OCI-LY7 (cell line): ENCODE results near the gene LRRD1.

Experiments used
- EZH2phosphoT487 ChIP-seq: fragments of 200-600 bp; sonication (generic); IDR thresholded peaks from 2 replicates; pipeline ENCODE4 v1.6.1; 2018; ENCODE audit warnings: low read depth, borderline replicate concordance, mild to moderate bottlenecking, mixed run types, antibody characterized with exemption, low read length, moderate library complexity, mixed read lengths
- TF ChIP-seq, protein P1 (sequence below): fragments of 200-600 bp; sonication (generic); conservative IDR thresholded peaks from 2 replicates; pipeline ENCODE4 v1.5.1; 2014; ENCODE audit warnings: mild to moderate bottlenecking, antibody characterized with exemption, low read length, moderate library complexity, mixed read lengths

DNA sequence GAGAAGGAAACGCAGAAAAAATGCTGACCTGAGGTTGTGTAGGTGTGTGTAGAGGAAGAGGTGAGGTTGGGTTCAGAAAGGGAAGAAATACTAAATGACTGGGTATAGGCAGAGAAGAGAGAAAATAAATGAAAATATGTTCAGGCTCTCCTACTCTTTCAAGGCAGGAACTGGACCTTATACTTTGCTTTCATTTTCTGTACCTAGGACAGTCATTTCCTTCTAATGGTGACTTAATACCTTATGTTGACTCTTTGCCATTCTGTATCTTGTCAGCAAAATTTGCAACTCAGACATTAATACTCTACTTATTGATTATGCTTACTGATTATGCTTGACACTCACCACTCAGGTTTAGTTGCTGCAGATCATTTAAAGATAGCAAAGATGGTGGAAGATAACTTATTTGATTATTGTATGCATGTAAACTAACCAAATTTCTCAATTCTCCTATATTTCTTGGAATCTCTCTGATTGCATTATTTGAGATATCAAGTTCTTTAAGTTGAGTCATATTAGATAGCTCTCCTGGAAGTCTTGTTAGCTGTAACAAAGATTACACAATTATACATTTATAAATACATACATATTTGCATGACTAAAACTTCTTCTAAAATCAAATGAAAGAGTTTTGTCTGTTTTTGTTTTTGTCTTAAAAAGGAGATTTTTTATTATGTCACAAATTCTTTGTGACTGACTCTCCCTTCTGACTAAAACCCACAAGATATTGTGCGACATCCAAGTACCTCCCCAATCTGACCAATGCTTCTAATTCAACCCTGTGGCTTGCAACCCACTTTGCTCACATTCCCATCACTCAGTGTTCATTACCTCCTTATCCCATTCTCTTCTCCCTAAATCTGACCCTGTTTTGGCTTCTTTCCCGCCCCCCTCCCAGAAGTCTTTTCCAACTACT lies 20.0 kb downstream of the LRRD1 start:
- TF ChIP-seq, protein P1, sequence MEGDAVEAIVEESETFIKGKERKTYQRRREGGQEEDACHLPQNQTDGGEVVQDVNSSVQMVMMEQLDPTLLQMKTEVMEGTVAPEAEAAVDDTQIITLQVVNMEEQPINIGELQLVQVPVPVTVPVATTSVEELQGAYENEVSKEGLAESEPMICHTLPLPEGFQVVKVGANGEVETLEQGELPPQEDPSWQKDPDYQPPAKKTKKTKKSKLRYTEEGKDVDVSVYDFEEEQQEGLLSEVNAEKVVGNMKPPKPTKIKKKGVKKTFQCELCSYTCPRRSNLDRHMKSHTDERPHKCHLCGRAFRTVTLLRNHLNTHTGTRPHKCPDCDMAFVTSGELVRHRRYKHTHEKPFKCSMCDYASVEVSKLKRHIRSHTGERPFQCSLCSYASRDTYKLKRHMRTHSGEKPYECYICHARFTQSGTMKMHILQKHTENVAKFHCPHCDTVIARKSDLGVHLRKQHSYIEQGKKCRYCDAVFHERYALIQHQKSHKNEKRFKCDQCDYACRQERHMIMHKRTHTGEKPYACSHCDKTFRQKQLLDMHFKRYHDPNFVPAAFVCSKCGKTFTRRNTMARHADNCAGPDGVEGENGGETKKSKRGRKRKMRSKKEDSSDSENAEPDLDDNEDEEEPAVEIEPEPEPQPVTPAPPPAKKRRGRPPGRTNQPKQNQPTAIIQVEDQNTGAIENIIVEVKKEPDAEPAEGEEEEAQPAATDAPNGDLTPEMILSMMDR = no peak
- no peak for TF ChIP-seq EZH2phosphoT487
